HG02571 (cell line): ENCODE measurements around the gene TUBA8.
"Not testable (repeated sequence)": the region's sequence is repeated elsewhere in the genome, so short reads cannot be mapped to it uniquely, and the experiment has no call there.

Experiments
- ATAC-seq: cut with Tn5 transposase; IDR thresholded peaks from one replicate; pipeline ENCODE4 v1.9.1; 2021; ENCODE audit warnings: mild to moderate bottlenecking, moderate library complexity; ENCODE audit not compliant: unreplicated experiment

The TUBA8 gene

DNA sequence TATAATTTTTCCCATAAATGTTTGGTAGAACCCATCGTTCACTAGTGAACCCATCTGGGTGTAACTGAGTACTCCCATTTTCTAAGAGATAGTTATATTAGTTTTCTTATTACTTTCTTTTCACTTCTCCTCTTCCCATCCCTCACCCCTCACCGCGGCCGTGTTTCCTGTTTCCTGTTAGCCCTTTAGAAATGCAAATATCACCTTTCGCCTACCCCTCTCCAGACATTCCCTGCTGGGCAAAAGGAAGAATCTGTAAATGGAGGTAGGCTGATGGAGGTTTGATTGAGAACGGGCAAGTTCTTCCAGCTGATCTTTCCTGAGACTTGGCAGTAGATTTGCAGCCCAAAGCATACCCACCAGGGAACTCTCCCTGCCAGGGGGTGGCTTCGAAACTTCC lies 54.7 kb downstream of the TUBA8 start:
- ATAC-seq, result not testable (repeated sequence)

DNA sequence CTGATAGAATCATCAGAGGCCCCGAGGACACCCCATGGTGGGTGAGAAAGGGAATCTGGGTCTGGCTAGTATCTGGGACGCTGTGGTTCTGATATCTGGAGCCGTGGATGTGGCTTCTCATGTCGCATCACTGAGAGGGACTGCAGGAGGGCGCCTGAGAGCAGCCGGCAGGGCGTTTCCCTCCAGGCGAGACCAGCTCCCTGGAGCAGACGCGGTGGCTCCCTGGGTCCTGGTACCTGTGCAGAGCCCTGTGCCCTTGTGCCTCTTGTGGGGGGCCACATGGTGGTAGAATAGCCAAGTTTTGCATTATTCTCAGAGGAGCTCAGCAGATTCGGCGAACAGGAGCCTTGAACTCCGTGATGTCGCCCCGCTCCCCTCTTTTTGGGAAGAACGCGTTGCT lies 59.7 kb downstream of the TUBA8 start:
- ATAC-seq, result not testable (repeated sequence)

GRCh38 chr22:18172203-18172602 lies 61.6 kb downstream of the TUBA8 start:
- ATAC-seq, result not testable (repeated sequence)

GRCh38 chr22:18172776-18173175 lies 62.2 kb downstream of the TUBA8 start:
- ATAC-seq, result not testable (repeated sequence)

- not testable (repeated sequence) for ATAC-seq
Measured at GRCh38 chr22:18173441-18173840, 62.8 kb downstream of the TUBA8 start.
